ENCODE measurements around the gene VEGFC. TPM values are rescaled to one million over a fixed set of nuclear protein-coding genes. Genes with fewer than 3 reads are reported as not detected.

VEGFC gene
- total RNA-seq, 1 experiment from 2014 or later, result not detected

DNA sequence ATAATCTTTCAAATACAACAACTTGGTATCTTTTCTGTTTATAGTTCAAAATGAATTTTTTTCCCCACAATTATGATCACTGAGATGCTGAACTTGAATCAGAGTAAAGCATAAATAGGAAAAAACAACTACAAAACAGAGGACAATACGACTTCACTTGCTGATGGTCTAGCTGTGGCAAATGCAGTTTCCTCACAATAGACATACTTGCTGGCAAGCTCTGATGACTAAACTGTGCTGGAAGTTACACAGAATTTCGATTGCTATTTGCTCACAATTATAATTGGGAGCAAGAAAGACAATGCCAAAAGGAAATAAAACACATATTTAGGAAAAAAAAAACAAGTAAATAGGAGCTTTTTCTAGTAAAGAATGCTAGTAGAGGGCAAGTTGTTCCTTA, 14.7 kb downstream of the VEGFC start:
- no TSS peak for BruUV-seq (replicated peaks)

DNA sequence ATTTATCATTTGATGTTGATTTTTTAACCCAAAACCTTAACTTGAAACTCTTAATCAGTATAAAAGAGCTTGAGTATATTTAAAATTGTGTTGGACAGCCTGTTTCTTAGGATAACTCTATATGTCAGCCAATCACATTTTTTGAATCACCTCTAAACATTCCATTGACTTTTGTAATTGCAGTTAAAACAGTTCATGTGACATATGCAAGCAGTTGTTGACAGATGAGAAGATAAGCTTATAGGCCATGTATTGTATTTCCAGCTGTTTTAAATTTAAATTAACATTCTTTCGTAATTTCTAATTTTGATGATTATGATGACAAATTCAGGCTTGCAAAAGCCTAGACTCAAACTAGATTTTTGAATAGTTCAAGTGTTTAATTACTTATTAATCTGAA, 17.4 kb downstream of the VEGFC start:
- ChIA-PET POLR2A (no interaction called here), CTCF (no interaction called here)
- no peaks in the 10 kb centered on the region for H3K4me1 Mint-ChIP-seq (ENCODE audit: low read depth, unreplicated experiment)
- no peaks in the 10 kb centered on the region for H3K9me3 Mint-ChIP-seq (ENCODE audit: unreplicated experiment)
- no peaks in the 10 kb centered on the region for H3K36me3 Mint-ChIP-seq (ENCODE audit: insufficient read depth, unreplicated experiment)
- H3K4me3 ChIP-seq (ENCODE audit: low read depth, low read length), result no peak overlapping the region
- H3K27me3 Mint-ChIP-seq (ENCODE audit: insufficient read depth, unreplicated experiment), result no peaks in the 10 kb centered on the region
- H3K36me3 ChIP-seq (ENCODE audit: control insufficient read depth, insufficient read depth, low read length), result no peaks in the 10 kb centered on the region
- H3K4me1 ChIP-seq, result no peaks in the 10 kb centered on the region
- no peaks in the 10 kb centered on the region for H3K9me3 ChIP-seq
- H3K27ac Mint-ChIP-seq (ENCODE audit: unreplicated experiment), result no peak overlapping the region
- no peaks in the 10 kb centered on the region for H3K27me3 ChIP-seq (replicated peaks; ENCODE audit: control insufficient read depth, insufficient read depth, low read length)
- intact Hi-C loops (cut with micrococcal nuclease; ENCODE audit: unreplicated experiment), result no loop called here
- TF ChIP-seq, protein P1, sequence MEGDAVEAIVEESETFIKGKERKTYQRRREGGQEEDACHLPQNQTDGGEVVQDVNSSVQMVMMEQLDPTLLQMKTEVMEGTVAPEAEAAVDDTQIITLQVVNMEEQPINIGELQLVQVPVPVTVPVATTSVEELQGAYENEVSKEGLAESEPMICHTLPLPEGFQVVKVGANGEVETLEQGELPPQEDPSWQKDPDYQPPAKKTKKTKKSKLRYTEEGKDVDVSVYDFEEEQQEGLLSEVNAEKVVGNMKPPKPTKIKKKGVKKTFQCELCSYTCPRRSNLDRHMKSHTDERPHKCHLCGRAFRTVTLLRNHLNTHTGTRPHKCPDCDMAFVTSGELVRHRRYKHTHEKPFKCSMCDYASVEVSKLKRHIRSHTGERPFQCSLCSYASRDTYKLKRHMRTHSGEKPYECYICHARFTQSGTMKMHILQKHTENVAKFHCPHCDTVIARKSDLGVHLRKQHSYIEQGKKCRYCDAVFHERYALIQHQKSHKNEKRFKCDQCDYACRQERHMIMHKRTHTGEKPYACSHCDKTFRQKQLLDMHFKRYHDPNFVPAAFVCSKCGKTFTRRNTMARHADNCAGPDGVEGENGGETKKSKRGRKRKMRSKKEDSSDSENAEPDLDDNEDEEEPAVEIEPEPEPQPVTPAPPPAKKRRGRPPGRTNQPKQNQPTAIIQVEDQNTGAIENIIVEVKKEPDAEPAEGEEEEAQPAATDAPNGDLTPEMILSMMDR (IDR thresholded peaks at IDR 0.05; ENCODE audit: insufficient read depth in 1 of 2, low read depth in 1 of 2, low read length in 1 of 2, severe bottlenecking in 1 of 2, unreplicated experiment in 1 of 2), result no peak
- no peak for DNase-seq
- no TSS peak for BruUV-seq (replicated peaks)
- no peak overlapping the region for H3K4me3 Mint-ChIP-seq (ENCODE audit: unreplicated experiment)

More for the DNA sequence above, 14.7 kb downstream of the VEGFC start:
- Histone ChIP-seq H3K4me3 (ENCODE audit: low read depth, low read length) (no peak overlapping the region), H3K4me1 (no peaks in the 10 kb centered on the region), H3K9me3 (no peaks in the 10 kb centered on the region), H3K27me3 (replicated peaks; ENCODE audit: control insufficient read depth, insufficient read depth, low read length) (no peaks in the 10 kb centered on the region), H3K36me3 (ENCODE audit: control insufficient read depth, insufficient read depth, low read length) (no peaks in the 10 kb centered on the region)
- H3K9me3 Mint-ChIP-seq (ENCODE audit: unreplicated experiment), result no peaks in the 10 kb centered on the region
- ChIA-PET CTCF (interaction anchor here (0.6 kb wide), 1 partner anchor 182 kb away, joined by 3 read pairs; no protein-coding TSS in a partner anchor), POLR2A (no interaction called here)
- intact Hi-C loops (cut with micrococcal nuclease; ENCODE audit: unreplicated experiment), result no loop called here
- no peaks in the 10 kb centered on the region for H3K4me1 Mint-ChIP-seq (ENCODE audit: low read depth, unreplicated experiment)
- H3K36me3 Mint-ChIP-seq (ENCODE audit: insufficient read depth, unreplicated experiment), result no peaks in the 10 kb centered on the region
- no peak for DNase-seq
- H3K27me3 Mint-ChIP-seq (ENCODE audit: insufficient read depth, unreplicated experiment), result no peaks in the 10 kb centered on the region
- H3K27ac Mint-ChIP-seq (ENCODE audit: unreplicated experiment), result no peak overlapping the region
- H3K4me3 Mint-ChIP-seq (ENCODE audit: unreplicated experiment), result no peak overlapping the region
- TF ChIP-seq, protein P1 (IDR thresholded peaks at IDR 0.05; ENCODE audit: insufficient read depth in 1 of 2, low read depth in 1 of 2, low read length in 1 of 2, severe bottlenecking in 1 of 2, unreplicated experiment in 1 of 2), result no peak

DNA sequence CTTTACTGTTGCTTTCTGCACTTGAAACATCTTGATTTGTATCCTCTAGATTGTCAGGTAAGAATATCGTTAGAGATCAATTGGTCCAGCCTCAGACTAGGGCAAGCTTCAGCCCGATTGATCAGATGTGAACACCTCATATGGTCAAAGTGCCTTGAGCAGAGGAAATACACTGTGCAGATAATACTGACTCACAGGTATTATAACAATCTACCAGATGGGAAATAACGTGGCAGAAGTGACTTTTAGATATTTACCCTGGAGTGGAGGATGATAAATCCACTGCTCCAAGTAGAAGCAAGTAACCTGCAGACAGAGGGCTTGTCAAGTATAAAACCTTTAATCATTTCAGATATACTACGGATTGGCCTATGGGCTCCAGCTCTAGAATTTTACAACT, 17.9 kb downstream of the VEGFC start:
- Histone ChIP-seq H3K27me3 (replicated peaks; ENCODE audit: control insufficient read depth, insufficient read depth, low read length) (no peaks in the 10 kb centered on the region), H3K4me1 (no peaks in the 10 kb centered on the region), H3K36me3 (ENCODE audit: control insufficient read depth, insufficient read depth, low read length) (no peaks in the 10 kb centered on the region), H3K9me3 (no peaks in the 10 kb centered on the region), H3K4me3 (ENCODE audit: low read depth, low read length) (no peak overlapping the region)
- Mint-ChIP-seq H3K27me3 (ENCODE audit: insufficient read depth, unreplicated experiment) (no peaks in the 10 kb centered on the region), H3K4me1 (ENCODE audit: low read depth, unreplicated experiment) (no peaks in the 10 kb centered on the region), H3K9me3 (ENCODE audit: unreplicated experiment) (no peaks in the 10 kb centered on the region), H3K4me3 (ENCODE audit: unreplicated experiment) (no peak overlapping the region), H3K27ac (ENCODE audit: unreplicated experiment) (no peak overlapping the region), H3K36me3 (ENCODE audit: insufficient read depth, unreplicated experiment) (no peaks in the 10 kb centered on the region)
- no peak for DNase-seq
- no TSS peak for BruUV-seq (replicated peaks)
- intact Hi-C loops (cut with micrococcal nuclease; ENCODE audit: unreplicated experiment), result no loop called here
- TF ChIP-seq, protein P1 (IDR thresholded peaks at IDR 0.05; ENCODE audit: insufficient read depth in 1 of 2, low read depth in 1 of 2, low read length in 1 of 2, severe bottlenecking in 1 of 2, unreplicated experiment in 1 of 2), result no peak
- CTCF ChIA-PET, result no interaction called here
- POLR2A ChIA-PET, result no interaction called here
